NCI-H2029 (cell line): ENCODE results near the gene RSAD2.
"Not testable (repeated sequence)": the region's sequence is repeated elsewhere in the genome, so short reads cannot be mapped to it uniquely, and the experiment has no call there.

Experiments used
- DNase-seq: peaks from one replicate; lab custom pipeline; 2025; lab: John Stamatoyannopoulos, UW

The RSAD2 gene, protein sequence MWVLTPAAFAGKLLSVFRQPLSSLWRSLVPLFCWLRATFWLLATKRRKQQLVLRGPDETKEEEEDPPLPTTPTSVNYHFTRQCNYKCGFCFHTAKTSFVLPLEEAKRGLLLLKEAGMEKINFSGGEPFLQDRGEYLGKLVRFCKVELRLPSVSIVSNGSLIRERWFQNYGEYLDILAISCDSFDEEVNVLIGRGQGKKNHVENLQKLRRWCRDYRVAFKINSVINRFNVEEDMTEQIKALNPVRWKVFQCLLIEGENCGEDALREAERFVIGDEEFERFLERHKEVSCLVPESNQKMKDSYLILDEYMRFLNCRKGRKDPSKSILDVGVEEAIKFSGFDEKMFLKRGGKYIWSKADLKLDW

DNA sequence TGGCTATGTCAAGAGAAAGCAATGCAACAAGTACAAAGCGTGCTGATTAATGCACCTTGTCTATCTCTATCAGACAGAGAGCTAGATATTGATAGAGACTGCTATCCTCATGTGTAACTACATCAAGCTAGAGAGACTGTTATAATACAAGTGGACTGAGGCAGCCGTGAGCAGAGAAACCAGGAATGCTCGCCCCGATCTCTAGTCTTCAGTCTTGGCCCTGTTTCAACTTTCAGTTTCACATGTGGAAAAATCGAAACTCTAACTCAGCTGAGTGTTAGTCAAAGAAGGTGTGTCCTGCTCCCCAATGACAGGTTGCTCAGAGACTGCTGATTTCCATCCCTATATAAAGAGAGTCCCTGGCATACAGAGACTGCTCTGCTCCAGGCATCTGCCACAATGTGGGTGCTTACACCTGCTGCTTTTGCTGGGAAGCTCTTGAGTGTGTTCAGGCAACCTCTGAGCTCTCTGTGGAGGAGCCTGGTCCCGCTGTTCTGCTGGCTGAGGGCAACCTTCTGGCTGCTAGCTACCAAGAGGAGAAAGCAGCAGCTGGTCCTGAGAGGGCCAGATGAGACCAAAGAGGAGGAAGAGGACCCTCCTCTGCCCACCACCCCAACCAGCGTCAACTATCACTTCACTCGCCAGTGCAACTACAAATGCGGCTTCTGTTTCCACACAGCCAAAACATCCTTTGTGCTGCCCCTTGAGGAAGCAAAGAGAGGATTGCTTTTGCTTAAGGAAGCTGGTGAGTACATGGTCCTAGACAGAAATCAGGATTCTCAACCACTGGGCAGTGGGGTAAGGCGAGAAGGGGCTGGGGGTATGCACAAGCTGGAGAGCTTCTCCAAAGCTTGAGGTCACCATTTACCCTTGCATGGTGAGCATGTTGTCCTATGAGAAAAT, at the start of gene RSAD2:
RSAD2 (plus strand) TSS at position 376 of the 903 bp plus-strand sequence; CDS start at position 400, 24 bp downstream.
- DNase-seq, result peak; percentile 63

DNA sequence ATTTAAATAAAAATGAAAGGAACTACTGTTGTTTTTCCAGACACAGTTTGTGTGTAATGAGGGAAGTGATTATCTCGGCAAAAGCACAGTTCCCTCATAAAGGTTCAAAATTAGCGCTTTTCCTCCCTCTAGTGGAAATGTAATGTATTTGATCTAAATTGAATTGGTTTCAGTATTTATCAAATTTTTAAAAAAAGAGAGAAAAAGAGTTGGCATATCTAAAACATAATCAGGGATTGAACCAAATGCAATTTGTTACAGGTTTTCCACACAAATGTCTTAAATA, 49.3 kb upstream of the RSAD2 start:
- DNase-seq, result no peak

DNA sequence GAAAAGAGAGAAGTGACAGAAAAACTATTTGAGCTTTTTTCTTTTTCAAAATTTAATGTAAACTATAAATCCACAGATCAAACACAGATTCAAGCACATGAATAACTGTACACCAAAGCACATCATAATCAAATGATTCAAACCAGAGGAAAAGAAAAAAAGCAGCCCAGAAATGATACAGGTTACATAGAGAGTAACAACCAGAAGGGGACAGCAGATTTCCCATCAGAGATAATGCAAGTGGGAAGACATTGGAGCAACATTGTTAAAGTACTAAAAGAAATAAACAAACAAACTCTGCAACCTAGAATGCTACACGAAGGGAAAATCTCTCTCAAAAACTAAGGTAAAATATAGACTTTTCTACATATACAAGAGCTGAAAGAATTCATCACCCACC, 46.3 kb upstream of the RSAD2 start:
- DNase-seq, result no peak

DNA sequence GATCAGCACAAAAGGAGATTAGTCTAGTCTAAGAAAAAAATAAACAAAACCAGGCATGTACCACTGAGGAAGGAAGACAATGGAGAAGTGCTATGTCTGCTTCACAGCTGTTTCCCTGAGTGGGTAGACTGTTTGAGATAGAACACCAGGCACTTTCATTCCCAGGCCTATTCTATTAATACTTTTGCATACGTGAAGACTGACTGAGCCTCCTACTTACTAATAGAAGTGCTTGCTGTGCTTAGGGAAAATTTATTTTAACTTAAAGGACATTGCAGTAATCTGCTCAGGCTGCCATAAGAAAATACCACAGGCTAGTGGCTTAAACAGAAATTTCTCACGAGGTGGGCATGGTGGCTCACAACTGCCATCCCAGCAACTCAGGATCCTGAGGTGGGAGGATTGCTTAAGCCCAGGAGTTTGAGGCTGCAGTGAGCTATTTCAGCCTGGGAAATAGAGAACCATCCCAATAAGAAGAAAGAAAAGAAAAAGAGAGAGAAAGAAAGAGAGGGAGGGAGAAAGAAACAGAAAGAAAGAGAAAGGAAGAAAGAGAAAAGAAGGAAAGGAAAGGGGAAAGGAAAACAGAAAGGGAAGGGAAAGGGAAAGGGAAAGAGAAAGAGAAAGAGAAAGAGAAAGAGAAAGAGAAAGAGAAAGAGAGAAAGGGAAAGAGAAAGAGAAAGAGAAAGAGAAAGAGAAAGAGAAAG, 44.8 kb upstream of the RSAD2 start:
- no peak for DNase-seq

DNA sequence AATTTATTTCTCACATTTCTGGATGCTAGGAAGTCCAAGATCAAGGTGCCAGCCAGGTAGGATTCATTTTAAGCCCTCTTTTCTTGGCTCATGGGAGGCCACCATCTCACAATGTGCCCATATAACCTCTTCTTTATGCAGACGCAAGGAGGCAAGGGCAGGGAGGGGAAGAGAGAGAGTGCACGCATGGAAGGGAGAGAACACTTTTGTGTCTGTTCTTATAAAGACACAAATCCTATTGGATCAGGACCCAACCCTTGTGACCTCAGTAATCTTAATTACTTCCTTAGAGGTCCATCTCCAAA, 44.3 kb upstream of the RSAD2 start:
- no peak for DNase-seq

DNA sequence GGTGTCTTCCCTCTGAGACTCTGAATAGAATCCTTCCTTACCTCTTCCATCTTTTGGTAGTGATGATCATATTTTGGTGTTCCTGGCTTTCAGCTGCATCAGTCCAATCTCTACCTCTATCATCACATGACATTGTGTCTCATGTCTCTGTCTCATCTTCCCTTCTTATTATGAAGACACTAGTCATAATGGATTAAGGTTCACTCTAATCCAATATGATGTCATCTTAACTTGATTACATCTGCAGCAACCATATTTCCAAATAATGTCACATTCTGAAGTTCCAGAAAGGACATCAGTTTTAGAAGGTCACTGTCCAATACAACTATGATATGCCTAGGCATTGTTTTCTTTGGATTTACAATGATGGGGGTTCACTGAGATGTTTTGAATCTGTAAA, 43.4 kb upstream of the RSAD2 start:
- DNase-seq, result no peak

DNA sequence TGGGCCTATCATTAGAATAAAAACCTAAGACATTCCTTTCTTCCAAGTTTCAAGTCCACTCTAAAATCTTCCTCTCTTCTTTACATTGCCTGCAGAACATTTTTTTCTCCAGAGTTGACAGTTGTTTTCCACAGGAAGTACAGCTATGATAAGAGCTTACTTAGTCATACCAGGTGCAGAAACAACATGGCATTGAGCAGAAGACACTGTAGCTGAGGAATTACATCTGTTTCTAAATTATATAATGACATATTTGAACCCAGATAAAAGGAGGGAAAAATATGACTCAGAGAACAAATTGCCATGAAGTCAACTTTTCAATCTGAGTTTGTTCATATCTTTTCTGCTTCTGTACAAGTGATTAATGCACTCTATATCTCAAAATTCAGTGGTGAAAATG, 42.1 kb upstream of the RSAD2 start:
- DNase-seq, result no peak

DNA sequence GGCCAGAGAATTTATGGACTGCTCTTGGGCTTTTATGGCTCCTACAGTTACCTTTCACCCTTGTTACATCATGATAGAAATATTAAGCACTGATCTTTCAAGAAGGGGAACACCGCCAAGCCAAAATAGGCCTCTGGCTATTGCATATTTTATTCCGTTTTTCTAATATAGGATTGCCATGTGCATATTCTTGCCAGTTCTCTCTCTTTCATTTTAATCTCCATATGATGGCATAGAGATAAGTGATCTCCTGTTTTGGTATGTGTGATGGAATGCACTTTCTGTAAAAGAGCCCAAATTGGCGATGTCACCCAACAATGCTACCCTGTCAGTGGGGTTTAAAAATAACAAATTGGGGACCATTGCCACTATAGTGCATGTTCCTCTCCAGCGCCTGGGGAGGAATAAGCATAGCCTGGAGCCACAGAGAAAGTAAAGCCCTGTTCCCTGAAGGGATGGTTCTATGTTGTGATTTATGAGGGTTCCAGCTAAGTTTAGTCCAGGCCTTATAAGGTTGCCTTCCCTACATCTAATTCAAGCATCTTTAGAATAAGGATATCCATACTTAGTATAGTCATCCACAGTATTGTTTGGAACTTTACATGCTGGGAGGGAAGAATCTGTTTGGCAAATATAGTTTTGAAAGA, 38.8 kb upstream of the RSAD2 start:
- no peak for DNase-seq

DNA sequence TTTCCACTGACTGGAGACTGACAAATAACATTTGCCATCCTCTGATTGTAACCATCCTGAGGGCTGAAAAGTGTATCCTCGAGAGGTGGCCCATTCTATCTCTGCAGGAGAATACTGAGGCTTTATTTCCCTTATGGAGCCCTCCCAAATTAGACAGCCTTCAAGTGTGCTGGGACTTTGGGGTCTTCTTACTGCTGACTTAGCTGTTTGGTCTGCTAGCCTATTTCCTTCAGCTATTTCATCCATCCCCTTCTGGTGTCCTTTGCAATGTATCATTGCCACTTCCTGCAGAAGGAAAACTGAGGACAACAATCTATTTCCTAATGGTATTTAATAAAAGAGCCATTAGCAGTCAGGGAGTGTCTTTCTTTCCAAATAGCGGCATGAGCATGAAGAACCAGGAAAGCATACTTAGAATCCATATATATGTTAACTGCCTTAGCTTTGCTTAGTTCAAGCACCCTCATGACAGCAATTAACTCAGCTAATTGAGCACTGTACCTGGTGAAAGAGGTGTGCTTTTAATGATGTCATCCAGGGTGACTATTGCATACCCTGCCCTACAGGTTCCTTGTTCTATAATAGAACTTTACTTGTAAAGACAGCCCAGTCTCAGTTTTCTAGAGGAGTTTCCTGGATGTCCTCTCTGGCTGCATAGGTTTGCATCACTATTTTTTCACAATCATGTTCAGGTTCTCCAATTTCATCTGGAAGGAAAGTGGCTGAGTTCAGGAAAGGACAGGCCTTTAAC, 35.9 kb upstream of the RSAD2 start:
- DNase-seq, result no peak

DNA sequence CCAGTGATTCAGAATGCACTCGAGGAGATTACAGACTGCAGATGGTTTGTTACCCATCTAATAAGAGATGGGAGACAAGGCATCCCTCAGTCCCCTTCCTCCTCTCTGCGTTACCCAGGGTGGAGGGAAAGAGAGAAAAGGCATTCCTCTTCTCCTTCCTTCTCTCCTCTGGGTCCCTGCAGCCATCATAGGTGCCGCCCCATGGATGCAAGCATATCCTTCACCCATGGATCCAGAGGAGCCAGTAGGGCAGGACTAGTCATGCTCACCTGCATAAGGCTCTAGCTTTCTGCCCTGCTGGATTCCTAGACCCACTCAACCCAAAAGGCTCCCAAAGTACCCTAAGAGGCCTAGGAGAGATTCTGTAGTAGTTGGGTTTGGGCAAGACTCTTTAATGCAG, 32.3 kb upstream of the RSAD2 start:
- DNase-seq, result no peak

DNA sequence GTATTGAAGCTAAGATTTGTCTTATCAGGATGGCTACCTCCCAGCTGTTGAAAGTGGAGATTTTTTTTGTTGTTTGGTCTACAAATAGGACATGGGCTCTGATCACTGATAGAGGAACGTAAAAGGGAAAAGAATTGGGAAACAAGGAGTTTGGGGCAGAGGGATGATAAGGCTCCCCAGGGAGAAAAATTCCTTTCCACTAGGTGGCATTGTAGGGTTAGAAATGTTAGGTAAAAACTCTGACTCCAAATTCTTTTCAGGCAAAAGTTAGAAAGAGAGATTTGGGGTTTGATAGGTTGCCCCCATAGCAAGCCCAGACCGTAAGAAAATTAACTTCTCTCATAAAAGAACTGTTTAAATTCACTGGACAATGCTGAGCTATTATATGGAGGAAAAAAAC, 31.7 kb upstream of the RSAD2 start:
- DNase-seq, result no peak

DNA sequence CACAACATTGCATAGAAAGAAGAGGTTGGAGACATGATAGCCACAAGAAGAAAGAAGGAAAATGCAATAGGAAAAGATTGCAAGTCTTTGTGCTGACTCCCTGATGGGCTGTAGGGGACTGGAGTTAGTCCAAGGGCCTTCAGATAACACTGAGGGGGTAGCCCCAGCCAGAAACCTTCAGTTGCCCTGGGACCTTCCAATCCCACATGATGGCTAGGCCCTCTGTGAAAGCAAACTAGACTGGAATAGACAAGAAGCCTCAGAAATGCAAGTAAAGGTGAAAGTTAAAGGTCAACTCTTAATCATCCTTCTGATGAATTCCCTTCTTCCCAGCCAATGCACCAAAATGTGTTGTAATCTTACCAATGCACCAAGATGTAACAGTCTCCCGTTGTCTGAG, 31.0 kb upstream of the RSAD2 start:
- no peak for DNase-seq

DNA sequence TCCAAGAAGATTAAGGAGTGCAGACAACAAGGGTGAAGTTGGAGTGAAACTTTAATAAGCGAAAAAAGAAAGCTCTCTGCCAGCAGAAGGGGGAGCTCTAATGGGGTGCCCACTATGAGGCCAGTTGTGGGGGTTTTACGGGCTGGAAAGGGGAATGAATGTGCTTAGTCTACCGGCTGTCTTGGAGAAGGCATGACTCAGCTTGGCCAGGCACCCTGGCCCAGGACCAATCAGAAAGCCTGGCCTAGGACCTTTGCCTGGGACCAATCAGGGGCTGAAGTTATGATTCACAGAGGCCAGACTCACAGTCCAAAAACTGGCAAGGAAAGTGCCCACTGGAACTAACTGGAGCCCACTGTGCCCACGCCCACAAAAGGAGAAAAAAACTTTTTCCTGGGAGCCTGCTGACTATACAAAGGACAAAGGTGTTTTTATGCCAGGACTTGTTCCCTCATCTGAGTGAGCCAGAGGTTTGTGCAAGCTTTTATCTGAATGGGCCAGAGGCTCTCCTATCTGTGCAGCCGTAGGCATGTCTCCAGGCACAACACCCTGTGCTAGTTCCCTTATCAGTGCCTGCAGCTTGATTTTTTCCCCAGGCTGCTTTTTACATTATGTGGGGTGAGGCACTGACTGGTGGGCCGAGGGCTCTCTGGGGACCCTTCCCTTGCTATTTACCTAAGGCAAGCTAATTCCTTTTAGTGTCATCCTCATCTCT, 30.5 kb upstream of the RSAD2 start:
- DNase-seq, result no peak

DNA sequence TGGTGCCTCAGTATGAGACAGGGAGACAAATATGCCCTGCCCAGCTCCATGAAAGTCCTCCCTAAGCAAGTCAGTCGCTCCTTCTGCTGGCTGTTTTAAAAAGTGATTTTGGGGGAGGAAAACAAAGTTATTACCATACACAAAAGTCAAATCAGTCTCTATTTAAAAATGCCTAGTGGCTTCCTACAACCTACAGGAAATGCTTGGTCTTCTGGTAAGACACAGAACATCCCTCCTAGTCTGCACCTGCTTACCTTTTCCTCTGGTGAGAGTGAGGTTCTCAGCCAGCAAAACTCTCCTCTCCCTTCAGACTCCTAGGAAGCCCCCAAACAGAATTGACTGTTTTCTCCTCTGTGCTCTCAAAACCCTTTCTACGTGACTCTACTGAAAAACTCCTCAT, 25.4 kb upstream of the RSAD2 start:
- DNase-seq, result no peak

DNA sequence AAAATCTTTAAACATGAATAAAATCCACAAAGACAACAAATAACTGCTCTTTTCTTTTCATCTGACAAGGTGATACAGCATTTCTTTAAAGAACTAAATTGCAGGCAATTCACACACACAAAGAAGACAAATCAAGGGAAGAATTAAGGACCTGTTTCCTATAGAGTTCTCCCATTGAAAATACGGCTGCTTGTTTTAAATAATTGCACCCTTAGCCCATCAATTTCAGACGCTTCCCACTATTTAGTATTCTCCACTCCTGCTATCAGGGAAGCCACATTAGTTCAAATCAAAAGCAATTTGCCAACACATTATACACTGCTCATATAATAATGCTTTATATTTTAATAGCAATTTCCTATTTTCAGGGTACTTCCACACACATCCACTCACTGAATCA, 23.2 kb upstream of the RSAD2 start:
- DNase-seq, result no peak

DNA sequence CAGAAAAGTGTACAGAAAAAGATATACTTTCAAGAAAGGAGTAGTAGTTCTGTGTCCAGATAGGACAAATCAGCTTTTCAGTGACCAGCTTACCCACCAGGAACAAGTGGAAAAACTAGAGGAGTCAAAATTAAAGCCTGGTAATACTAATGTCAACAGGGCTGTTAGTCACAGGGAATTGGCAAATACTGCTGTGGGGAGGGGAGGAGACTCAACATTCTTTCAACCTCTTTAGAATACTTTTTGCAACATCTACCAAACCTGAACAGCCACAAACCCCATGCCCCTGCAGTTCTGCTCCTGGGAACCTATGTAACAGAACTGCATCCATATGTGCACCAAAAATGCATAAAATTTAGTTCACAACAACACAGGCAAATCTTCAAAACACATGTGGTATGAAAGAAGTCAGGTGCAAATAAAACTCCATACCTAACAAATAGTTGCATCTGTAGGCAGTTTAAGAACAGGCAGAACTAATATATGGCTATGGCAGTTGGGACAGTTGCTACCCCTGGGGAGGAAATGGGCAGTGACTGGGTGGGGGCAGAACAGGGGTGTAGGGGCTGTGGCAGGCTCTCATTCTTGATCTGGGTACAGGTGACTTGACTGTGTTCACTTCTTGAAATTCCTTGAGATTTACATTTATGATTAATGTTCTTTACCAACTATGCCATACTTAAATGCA, 21.6 kb upstream of the RSAD2 start:
- DNase-seq, result no peak

DNA sequence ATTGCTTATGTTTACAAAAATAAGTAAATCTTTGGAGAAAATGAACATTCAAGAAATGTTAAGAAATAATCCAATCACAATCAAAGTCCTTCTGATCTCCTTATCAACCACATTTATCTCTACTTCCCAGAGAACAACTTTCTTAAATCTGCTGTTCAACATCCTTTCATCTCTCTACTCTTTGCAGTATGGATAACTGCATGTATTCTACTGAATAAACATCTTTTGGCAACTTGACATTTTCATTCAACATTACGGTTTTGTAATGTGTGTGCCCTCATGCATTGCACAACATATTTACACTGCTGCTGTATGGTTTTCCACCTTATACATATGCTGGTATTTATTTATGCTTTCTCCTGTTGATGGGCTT, 21.0 kb upstream of the RSAD2 start:
- no peak for DNase-seq

DNA sequence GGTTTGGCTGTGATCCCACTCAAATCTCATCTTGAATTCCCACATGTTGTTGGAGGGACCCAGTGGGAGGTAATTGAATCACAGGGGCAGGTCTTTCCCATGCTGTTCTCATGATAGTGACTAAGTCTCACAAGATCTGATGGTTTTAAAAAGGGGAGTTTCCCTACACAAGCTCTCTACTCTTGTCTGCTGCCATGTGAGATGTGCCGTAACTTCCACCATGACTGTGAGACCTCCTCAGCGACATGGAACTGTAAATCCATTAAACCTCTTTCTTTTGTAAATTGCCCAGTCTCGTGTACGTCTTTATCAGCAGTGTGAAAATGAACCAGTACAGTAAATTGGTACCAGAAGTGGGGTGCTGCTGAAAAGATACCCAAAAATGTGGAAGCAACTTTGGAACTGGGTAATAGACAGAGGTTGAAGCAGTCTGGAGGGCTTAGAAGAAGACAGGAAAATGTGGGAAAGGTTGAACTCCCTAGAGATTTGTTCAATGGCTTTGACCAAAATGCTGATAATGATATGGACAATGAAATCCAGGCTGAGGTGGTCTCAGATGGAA, 19.0 kb upstream of the RSAD2 start:
- not testable (repeated sequence) for DNase-seq

DNA sequence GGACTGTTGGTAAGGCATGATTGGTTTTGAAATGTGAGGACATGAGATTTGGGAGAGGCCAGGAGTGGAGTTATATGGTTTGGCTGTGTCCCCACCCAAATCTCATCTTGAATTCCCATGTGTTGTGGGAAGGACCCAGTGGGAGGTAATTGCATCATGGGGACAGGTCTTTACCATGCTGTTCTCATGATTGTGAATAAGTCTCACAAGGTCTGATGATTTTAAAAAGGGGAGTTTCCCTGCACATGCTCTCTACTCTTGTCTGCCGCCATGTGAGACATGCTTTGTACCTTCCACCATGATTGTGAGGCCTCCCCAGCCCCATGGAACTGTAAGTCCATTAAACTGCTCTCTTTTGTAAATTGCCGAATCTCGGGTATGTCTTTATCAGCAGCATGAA, 17.3 kb upstream of the RSAD2 start:
- DNase-seq, result no peak

DNA sequence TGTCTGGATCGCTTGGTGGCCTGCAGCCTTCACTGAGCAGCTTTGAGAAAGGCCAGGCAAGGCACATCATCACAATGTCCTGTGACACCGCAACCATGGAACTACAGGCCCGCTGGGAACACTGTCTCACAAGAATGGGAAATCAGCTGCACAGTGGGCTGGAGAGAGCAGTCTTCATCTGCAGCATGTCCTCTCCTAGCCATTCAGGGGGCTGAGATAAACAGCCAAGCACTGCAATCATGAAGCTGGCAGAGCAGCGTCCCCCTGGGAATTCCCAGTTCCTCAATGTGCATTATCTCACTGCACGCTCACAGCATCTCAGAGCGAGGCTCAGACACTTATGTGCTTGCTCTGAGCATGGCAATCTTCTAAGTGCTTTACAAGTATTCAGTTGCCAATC, 13.8 kb upstream of the RSAD2 start:
- no peak for DNase-seq
